ENCODE results near the gene RASL10B. TPM values are rescaled to one million over a fixed set of nuclear protein-coding genes. Genes with fewer than 3 reads are reported as not detected.
A peak's percentile ranks its signal among the peaks of the same experiment; 100 is the strongest.

The RASL10B gene
- total RNA-seq, 3 donors from 2014 or later: 0.65 to 4.6 TPM; not detected in 1

- Histone ChIP-seq H3K9me3 (no peaks in the 10 kb centered on the region), H3K4me1 (ENCODE audit: low read depth) (no peaks in the 10 kb centered on the region), H3K4me3 (no peak overlapping the region), H3K36me3 (ENCODE audit: low read depth) (no peaks in the 10 kb centered on the region)
- ATAC-seq (peak; percentile 67), DNase-seq (peak in 2 of 3 donors; percentile 50 to 67)
- no peak for TF ChIP-seq CTCF (IDR thresholded peaks at IDR 0.05)
- intact Hi-C loops (cut with DNase I, micrococcal nuclease): no loop called here
Observed at GRCh38 chr17:35752471-35752870, 21.0 kb downstream of the RASL10B start.

GRCh38 chr17:35752945-35753764 is 21.7 kb downstream of the RASL10B start, which contains the start of gene GAS2L2:
Gene GAS2L2, minus strand, starts transcription at chr17:35753239. Its CDS starts 389 bp downstream, at chr17:35752850.
- H3K36me3 ChIP-seq (ENCODE audit: low read depth): no peaks in the 10 kb centered on the region
- ATAC-seq: peak; percentile 35
- intact Hi-C loops (cut with DNase I, micrococcal nuclease): no loop called here
- TF ChIP-seq CTCF (IDR thresholded peaks at IDR 0.05): no peak
- H3K4me1 ChIP-seq (ENCODE audit: low read depth): no peaks in the 10 kb centered on the region
- no peaks in the 10 kb centered on the region for H3K9me3 ChIP-seq
- no peak within 1 kb of the TSS for H3K4me3 ChIP-seq
- DNase-seq: no peak

GRCh38 chr17:35757243-35757642 is 25.8 kb downstream of the RASL10B start:
- Histone ChIP-seq H3K36me3 (ENCODE audit: low read depth) (no peaks in the 10 kb centered on the region), H3K4me3 (no peak overlapping the region), H3K9me3 (no peaks in the 10 kb centered on the region), H3K4me1 (ENCODE audit: low read depth) (no peaks in the 10 kb centered on the region)
- DNase-seq (no peak), ATAC-seq (no peak)
- TF ChIP-seq CTCF (IDR thresholded peaks at IDR 0.05): no peak
- intact Hi-C loops (cut with DNase I, micrococcal nuclease): no loop called here

GRCh38 chr17:35760587-35760986 is 29.1 kb downstream of the RASL10B start, which contains the start of gene C17orf50:
Gene C17orf50, plus strand, starts transcription at chr17:35760887. Its CDS starts 55 bp downstream, at chr17:35760942.
- no peaks in the 10 kb centered on the region for H3K36me3 ChIP-seq (ENCODE audit: low read depth)
- TF ChIP-seq CTCF (IDR thresholded peaks at IDR 0.05): no peak
- no peak within 1 kb of the TSS for H3K4me3 ChIP-seq
- ATAC-seq (no peak), DNase-seq (no peak)
- H3K4me1 ChIP-seq (ENCODE audit: low read depth): peaks cover 8% of the 10 kb centered on the region
- intact Hi-C loops (cut with DNase I, micrococcal nuclease): no loop called here
- H3K9me3 ChIP-seq: no peaks in the 10 kb centered on the region

- no peak for TF ChIP-seq CTCF (IDR thresholded peaks at IDR 0.05)
- Histone ChIP-seq H3K9me3 (no peaks in the 10 kb centered on the region), H3K36me3 (ENCODE audit: low read depth) (no peaks in the 10 kb centered on the region), H3K4me3 (no peak overlapping the region), H3K4me1 (ENCODE audit: low read depth) (peaks cover 8% of the 10 kb centered on the region)
- DNase-seq (no peak), ATAC-seq (no peak)
- intact Hi-C loops (cut with DNase I, micrococcal nuclease): no loop called here
Observed at GRCh38 chr17:35761601-35762000, 30.2 kb downstream of the RASL10B start.

Measured in mucosa of descending colon (tissue), 3 donors.